ENCODE measurements around the gene ERI3. TPM values are rescaled to one million over a fixed set of nuclear protein-coding genes. Genes with fewer than 3 reads are reported as not detected.

ERI3 gene
- total RNA-seq, 1 donor from 2014 or later = 31.0 TPM

DNA sequence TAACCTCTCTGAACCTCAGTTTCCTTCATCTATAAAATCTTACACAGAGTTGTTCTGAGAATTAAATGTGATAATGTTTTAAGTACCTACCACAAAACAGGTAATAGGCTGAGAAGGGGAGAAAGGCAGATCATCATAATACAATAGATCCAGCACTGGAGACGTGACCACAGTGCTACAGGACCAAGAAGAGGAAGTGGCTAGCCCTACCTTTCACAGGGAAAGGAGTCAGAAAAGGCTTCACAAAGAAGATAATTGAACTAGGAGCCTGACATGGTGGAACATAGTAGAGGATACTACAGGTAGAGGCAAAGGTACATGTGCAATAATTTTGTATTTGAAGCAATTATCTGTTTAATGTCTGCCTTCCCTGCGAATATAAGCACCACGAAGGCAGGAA is 45.1 kb downstream of the ERI3 start:
- Histone ChIP-seq H3K4me3 (no peak overlapping the region), H3K4me2 (no peak overlapping the region), H3K36me3 (no peaks in the 10 kb centered on the region), H4K20me1 (ENCODE audit: low read depth) (peaks cover 43% of the 10 kb centered on the region), H2AFZ (replicated peaks) (no peak overlapping the region), H3K9ac (no peak overlapping the region), H3F3A (ENCODE audit: low read depth) (peaks cover 11% of the 10 kb centered on the region), H3K9me3 (ENCODE audit: low read depth) (no peaks in the 10 kb centered on the region), H3K79me2 (ENCODE audit: low read depth) (no peaks in the 10 kb centered on the region), H3K27ac (no peak overlapping the region), H3K27me3 (no peaks in the 10 kb centered on the region), H3K4me1 (peaks cover 31% of the 10 kb centered on the region)
- no peak for DNase-seq (ENCODE audit: low spot score)
- peaks cover 43% of the 10 kb centered on the region for H3K36me3 Mint-ChIP-seq
- H3K4me3 Mint-ChIP-seq = no peak overlapping the region
- H3K27me3 Mint-ChIP-seq (ENCODE audit: insufficient read depth, low read depth) = peaks cover 6% of the 10 kb centered on the region
- H3K4me1 Mint-ChIP-seq = peaks cover 18% of the 10 kb centered on the region
- H3K9me3 Mint-ChIP-seq = no peaks in the 10 kb centered on the region
- no peak overlapping the region for H3K27ac Mint-ChIP-seq
- TF ChIP-seq EZH2 (IDR thresholded peaks at IDR 0.05) = no peak
- no peak for TF ChIP-seq EZH2phosphoT487 (IDR thresholded peaks at IDR 0.05)
- TF ChIP-seq CTCF (IDR thresholded peaks at IDR 0.05) = no peak

DNA sequence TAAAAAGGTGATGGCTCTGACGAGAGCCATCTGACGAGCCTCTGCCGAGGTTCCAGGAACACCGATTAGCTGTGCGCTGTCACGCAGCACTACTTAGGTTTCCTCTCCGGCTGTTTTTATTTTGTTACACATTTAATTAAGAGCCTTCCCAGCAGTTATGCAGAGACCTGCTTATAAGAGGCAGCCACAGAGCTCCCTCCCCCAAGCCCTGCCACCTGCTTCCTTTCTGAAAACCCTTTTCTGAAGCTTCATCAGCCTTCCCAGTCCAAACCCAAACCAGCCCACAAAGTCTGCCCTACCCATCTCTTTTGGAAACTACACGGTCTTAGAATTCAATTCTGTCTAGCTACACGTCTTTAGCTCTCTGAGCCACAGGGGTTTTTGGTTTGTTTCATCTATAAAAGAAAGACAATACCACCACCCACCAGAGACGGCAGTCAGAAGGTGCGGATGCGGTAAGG is 49.1 kb downstream of the ERI3 start:
- H3K4me1 ChIP-seq = peaks cover 9% of the 10 kb centered on the region
- Mint-ChIP-seq H3K9me3 (no peaks in the 10 kb centered on the region), H3K27me3 (ENCODE audit: insufficient read depth, low read depth) (peaks cover 5% of the 10 kb centered on the region), H3K4me1 (peaks cover 16% of the 10 kb centered on the region), H3K27ac (no peak overlapping the region), H3K36me3 (peaks cover 56% of the 10 kb centered on the region), H3K4me3 (no peak overlapping the region)
- no peak overlapping the region for H3K4me3 ChIP-seq
- H3K27me3 ChIP-seq = no peaks in the 10 kb centered on the region
- TF ChIP-seq EZH2 (IDR thresholded peaks at IDR 0.05) (no peak), EZH2phosphoT487 (IDR thresholded peaks at IDR 0.05) (no peak), CTCF (IDR thresholded peaks at IDR 0.05) (no peak)
- H3F3A ChIP-seq (ENCODE audit: low read depth) = peaks cover 13% of the 10 kb centered on the region
- H3K36me3 ChIP-seq = no peaks in the 10 kb centered on the region
- H3K9me3 ChIP-seq (ENCODE audit: low read depth) = no peaks in the 10 kb centered on the region
- no peak for DNase-seq (ENCODE audit: low spot score)
- H3K79me2 ChIP-seq (ENCODE audit: low read depth) = no peaks in the 10 kb centered on the region
- H3K27ac ChIP-seq = no peak overlapping the region
- no peak overlapping the region for H2AFZ ChIP-seq (replicated peaks)
- no peak overlapping the region for H3K9ac ChIP-seq
- H3K4me2 ChIP-seq = no peak overlapping the region
- H4K20me1 ChIP-seq (ENCODE audit: low read depth) = peaks cover 37% of the 10 kb centered on the region

DNA sequence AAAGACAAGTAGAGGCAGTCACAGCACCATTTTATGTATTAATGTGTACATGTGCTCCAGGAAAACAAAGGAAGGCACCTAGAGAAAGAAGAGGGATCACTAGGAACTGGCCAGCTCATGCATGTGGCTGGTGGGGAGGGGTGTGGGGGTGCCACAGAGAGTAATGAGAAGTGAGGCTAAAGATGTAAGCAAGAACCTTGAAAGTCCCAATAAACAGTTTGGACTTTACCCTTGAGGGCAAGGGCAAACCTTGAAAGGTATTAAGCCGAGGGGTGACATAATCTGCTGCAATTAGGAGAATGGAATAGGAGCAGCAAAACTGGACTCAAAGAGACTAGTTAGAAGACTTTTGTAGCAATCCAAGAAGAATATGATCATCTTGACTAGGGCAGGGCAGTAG is 51.5 kb downstream of the ERI3 start:
- no peak overlapping the region for H3K27ac Mint-ChIP-seq
- peaks cover 46% of the 10 kb centered on the region for H4K20me1 ChIP-seq (ENCODE audit: low read depth)
- TF ChIP-seq CTCF (IDR thresholded peaks at IDR 0.05) (no peak), EZH2 (IDR thresholded peaks at IDR 0.05) (no peak), EZH2phosphoT487 (IDR thresholded peaks at IDR 0.05) (no peak)
- H3K4me1 ChIP-seq = peaks cover 17% of the 10 kb centered on the region
- H3F3A ChIP-seq (ENCODE audit: low read depth) = peaks cover 20% of the 10 kb centered on the region
- H3K27me3 ChIP-seq = no peaks in the 10 kb centered on the region
- no peak for DNase-seq (ENCODE audit: low spot score)
- peaks cover 48% of the 10 kb centered on the region for H3K36me3 Mint-ChIP-seq
- H3K4me3 Mint-ChIP-seq = no peak overlapping the region
- no peak overlapping the region for H3K4me3 ChIP-seq
- no peak overlapping the region for H2AFZ ChIP-seq (replicated peaks)
- H3K27ac ChIP-seq = no peak overlapping the region
- peaks cover 19% of the 10 kb centered on the region for H3K4me1 Mint-ChIP-seq
- no peaks in the 10 kb centered on the region for H3K9me3 ChIP-seq (ENCODE audit: low read depth)
- no peaks in the 10 kb centered on the region for H3K36me3 ChIP-seq
- no peaks in the 10 kb centered on the region for H3K9me3 Mint-ChIP-seq
- no peak overlapping the region for H3K9ac ChIP-seq
- H3K4me2 ChIP-seq = no peak overlapping the region
- no peaks in the 10 kb centered on the region for H3K79me2 ChIP-seq (ENCODE audit: low read depth)
- H3K27me3 Mint-ChIP-seq (ENCODE audit: insufficient read depth, low read depth) = peaks cover 7% of the 10 kb centered on the region
